NCI-H1105 (cell line): ENCODE data around the gene L3MBTL3.

ENCODE experiments used
- DNase-seq: peaks from one replicate; lab custom pipeline; 2025; lab: John Stamatoyannopoulos, UW

L3MBTL3 gene

GRCh38 chr6:130027948-130028347 lies 9.6 kb downstream of the L3MBTL3 start:
- DNase-seq = no peak

GRCh38 chr6:130029163-130029562 lies 10.8 kb downstream of the L3MBTL3 start:
- DNase-seq = no peak

- no peak for DNase-seq
Observed at GRCh38 chr6:130032758-130033340, 14.5 kb downstream of the L3MBTL3 start.

DNA sequence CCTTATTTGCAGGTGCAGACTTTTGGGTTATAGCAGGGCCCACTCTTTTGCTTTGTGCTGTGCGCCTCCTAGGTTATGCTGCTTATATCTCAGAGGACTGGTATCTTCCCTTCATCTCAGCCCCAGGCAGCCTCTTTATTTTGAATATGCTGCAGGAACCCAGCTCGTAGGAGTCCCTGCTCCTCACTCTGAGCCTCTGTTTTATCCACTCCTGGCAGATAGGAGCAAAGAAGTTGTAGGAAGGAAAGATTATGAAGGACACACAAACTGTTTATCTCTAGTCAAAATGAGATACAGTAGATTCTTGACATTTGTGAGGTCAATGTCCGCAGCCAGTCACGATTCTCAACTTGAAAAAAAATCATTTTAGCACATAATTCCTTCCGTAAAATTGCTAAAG lies 15.6 kb downstream of the L3MBTL3 start:
- no peak for DNase-seq

DNA sequence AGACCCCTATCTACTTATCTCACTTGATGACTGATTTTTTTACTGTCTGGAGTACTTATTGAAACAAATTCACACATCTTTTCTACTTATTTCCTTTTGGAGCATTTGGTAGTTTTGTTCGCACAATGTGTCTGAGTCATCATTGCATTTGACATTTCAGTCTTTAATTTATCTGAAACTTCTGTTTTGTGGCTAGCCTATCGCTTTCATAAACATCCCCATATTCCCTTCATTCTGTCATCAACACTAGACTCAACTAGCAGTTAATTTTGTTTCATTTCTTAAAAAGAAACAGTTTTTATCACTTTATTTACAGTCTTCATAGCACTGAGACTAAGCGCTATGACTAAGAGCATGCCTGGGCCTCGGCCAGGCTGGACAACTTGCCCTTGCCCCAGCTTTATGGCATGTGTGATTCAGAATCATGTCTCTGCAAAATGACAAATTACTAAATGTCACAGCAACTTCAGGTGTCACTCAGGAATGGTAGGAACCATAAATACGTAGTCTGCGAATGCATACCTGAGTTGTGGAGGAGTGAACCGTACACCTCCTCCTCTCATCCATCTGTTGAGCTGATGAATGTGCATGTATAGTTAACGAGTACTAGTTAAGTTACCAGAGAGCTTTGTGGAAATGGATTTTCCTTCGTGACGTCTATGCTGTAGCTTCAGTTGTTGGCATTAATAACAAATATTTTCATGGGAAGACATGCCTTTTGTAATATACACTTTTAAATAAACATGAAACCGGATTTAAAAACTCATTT lies 16.2 kb downstream of the L3MBTL3 start:
- no peak for DNase-seq

- no peak for DNase-seq
Observed at GRCh38 chr6:130035211-130035610, 16.8 kb downstream of the L3MBTL3 start.

GRCh38 chr6:130037207-130037811 lies 18.9 kb downstream of the L3MBTL3 start:
- no peak for DNase-seq

DNA sequence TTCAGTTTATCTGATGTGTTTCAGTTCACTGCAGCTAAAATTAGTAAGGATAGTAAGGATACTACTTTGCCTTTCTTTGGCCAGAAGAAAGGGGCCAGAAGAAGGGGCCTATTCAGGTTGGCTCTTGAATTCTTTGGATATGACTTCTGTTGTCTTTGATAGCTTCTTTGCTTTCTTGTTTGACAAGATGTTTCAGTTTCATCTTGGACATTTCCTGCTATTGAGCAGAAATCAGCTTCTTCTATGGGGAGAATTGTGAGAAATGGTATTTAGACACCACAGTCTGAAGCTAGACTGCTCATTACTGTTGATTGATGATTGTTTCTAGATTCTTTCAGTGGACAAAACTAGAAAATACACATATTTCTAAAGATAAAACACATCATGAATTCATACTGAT lies 23.2 kb downstream of the L3MBTL3 start:
- DNase-seq = no peak

DNA sequence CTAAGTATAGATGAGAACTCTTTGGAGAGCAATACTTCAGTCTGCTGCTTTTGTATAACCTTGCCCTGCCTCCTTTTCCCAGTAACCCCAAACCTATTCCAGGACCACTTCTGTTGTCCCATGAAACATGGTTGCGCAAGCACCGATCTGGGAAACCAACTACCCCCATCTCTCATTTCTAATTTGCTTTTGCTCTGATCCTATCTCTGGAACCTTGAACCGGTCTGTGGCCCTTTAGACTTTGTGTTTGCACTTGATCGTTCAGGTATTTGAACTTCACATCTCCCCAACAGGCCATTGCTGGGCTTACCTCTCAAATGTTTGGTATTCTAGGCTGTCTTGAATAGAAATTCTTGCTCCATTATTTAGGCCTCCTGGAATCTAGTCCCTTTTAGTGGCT lies 25.0 kb downstream of the L3MBTL3 start:
- no peak for DNase-seq

DNA sequence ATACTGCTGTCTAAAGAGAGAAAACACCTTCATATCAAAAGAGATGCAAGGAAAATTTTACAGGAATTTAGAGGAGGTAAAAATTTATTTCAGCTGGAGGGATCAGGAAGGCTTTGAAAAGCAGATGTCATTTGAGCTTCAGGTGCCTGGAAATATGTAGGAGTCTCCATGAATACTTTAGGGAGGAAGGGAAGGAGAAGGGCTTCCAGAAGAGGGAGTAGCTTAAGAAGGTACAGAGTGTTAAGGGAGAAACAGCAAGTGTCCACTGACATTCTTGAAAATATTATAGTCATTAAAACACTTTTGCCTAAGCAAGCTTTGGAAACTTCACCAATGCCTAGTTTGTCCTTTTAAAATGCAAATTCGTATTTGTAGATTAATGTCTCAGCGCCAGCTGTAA lies 27.2 kb downstream of the L3MBTL3 start:
- no peak for DNase-seq

DNA sequence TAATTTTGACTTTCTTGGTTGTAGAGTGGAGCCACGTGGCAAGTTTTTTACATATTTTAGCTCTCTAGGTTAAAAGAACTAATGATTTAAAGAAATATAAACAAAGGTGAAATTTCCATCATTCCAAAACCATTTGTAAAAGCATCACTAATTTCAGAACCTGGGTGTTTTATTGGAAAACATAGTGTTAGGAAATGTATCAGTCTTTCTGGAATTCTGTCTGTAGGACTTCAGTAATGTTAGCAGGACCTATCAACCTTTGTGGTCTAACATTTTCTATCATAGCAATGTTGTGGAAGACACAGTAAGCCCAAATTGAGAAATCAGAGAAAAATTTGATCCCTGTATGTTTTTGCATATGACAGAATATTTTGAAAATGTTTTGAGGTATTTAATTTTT lies 28.3 kb downstream of the L3MBTL3 start:
- no peak for DNase-seq

- DNase-seq = no peak
Observed at GRCh38 chr6:130047088-130047995, 29.0 kb downstream of the L3MBTL3 start.

DNA sequence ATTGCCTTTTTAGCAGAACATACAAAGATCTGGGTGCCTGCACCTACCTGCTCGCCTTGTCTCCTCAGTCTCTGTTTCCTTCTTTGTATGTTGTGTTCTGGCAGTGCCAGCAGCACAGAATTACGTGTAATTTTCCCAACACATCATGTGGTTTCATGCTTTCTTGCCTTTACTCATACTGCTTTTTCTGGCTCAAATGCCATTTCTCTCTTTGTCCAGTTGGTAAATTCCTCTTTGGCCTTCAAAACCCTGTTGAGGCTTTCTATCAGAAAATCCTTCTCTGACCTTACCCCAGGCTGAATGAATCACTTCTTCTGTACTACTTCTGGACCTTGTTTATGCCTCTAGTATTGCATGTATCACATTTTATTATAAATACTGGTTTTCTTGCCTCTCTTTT lies 31.8 kb downstream of the L3MBTL3 start:
- no peak for DNase-seq

GRCh38 chr6:130054725-130055124 lies 36.3 kb downstream of the L3MBTL3 start:
- DNase-seq = no peak

DNA sequence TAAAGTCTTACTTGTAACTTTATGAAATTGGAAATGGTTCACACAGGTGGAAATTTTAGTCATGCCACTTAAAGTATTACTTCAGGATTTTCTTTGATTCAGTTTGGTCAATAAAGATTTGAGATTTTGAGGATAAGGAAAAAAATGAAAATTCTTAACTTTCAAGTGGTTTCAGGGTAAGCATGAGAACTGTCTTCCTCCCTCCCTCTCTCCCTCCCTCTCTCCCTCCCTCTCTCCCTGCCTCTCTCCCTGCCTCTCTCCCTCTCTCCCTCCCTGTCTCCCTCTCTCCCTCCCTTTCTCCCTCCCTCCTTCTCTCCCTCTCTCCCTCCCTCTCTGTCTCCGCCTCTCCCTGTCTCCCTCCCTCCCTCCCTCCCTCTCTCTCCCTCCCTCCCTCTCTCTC lies 36.9 kb downstream of the L3MBTL3 start:
- no peak for DNase-seq

- DNase-seq = no peak
Observed at GRCh38 chr6:130057495-130057894, 39.1 kb downstream of the L3MBTL3 start.

DNA sequence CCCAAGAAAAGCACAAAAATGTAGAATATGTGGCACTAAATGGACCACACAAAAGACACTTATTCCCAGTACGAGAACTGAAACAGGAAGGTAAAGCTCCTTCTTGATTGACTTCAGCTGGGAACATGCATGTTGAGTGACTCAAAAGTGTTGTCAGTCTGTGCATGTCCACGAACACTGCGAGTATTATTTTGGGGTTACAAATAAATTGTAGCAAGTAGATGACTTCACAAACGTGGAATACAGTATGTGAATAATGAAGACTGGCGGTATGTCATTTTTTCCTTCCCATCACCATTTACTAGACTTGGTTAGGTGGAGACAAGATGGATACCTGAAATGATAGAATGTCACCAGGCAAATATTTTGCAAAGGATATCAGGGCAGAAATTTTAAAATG lies 45.4 kb downstream of the L3MBTL3 start:
- DNase-seq = no peak

GRCh38 chr6:130065609-130066156 lies 47.3 kb downstream of the L3MBTL3 start:
- DNase-seq = no peak

- DNase-seq = no peak
Observed at GRCh38 chr6:130069485-130069884, 51.1 kb downstream of the L3MBTL3 start.

DNA sequence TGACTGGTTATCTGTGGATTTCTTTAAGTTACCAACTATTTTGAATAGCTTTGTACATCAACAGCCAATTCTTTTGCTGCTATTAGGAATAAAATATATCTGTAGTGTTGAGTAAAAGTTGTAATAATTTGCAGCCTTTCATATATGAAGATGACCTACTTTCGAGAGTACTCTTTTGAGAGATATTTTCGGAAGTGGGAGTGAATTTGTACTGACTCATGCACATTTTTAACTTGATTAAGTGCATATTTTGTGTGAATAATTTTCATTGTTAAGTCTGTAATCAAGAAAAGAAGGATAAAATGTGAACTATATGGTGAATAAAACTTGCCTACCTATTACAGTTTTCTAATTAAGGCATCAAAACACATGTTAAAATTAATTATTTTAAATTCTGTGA lies 51.9 kb downstream of the L3MBTL3 start:
- DNase-seq = no peak

GRCh38 chr6:130070792-130071191 lies 52.4 kb downstream of the L3MBTL3 start:
- no peak for DNase-seq

- DNase-seq = no peak
Observed at GRCh38 chr6:130075879-130076460, 57.6 kb downstream of the L3MBTL3 start.
